Neural cell (in vitro differentiated cells): Measurements from ENCODE around the gene AMPH. TPM values are rescaled to one million over a fixed set of nuclear protein-coding genes. Genes with fewer than 3 reads are reported as not detected.
"Not testable (repeated sequence)": the region's sequence is repeated elsewhere in the genome, so short reads cannot be mapped to it uniquely, and the experiment has no call there.

ENCODE experiments used
- H2AFZ ChIP-seq: fragments of 200-600, 300-800 bp; sonication (generic), shearing (Covaris generic); 2 replicates; pipeline ENCODE4 v1.6.0; 2014; ENCODE audit warnings: low read depth, mild to moderate bottlenecking, antibody characterized with exemption, low read length, moderate library complexity
- H3F3A ChIP-seq: fragments of 200-600 bp; shearing (Covaris generic); 2 replicates; pipeline ENCODE4 v1.6.1; 2016; ENCODE audit warnings: mild to moderate bottlenecking, moderate library complexity, mixed read lengths, antibody characterized with exemption, low read length; ENCODE audit not compliant: insufficient read depth, poor library complexity, severe bottlenecking
- H3K27ac ChIP-seq: fragments of 200-600, 300-800 bp; sonication (generic), shearing (Covaris generic); 2 replicates; pipeline ENCODE4 v1.5.1; 2014; ENCODE audit warnings: mild to moderate bottlenecking, low read length, moderate library complexity
- H3K27me3 ChIP-seq: fragments of 300-800, 200-600 bp; sonication (generic), shearing (Covaris generic); 2 replicates; pipeline ENCODE4 v1.6.0; 2014; ENCODE audit warnings: mild to moderate bottlenecking, low read depth, low read length, moderate library complexity; ENCODE audit not compliant: insufficient read depth
- H3K36me3 ChIP-seq: fragments of 300-800, 200-600 bp; sonication (generic), shearing (Covaris generic); 2 replicates; pipeline ENCODE4 v1.5.1; 2014; ENCODE audit warnings: mild to moderate bottlenecking, antibody characterized with exemption, low read length, moderate library complexity; ENCODE audit not compliant: insufficient read depth
- H3K4me2 ChIP-seq: fragments of 300-800, 200-600 bp; sonication (generic), shearing (Covaris generic); 2 replicates; pipeline ENCODE4 v1.6.0; 2014; ENCODE audit warnings: mild to moderate bottlenecking, low read length
- H3K4me3 ChIP-seq: fragments of 300-800, 200-600 bp; sonication (generic), shearing (Covaris generic); 2 replicates; pipeline ENCODE4 v1.5.1; 2014; ENCODE audit warnings: mild to moderate bottlenecking, low read length, moderate library complexity
- H3K79me2 ChIP-seq: fragments of 200-600 bp; shearing (Covaris generic); replicated peaks from 2 replicates; pipeline ENCODE4 v1.6.0; 2014; ENCODE audit warnings: mild to moderate bottlenecking, low read length, moderate library complexity; ENCODE audit not compliant: insufficient read depth
- H3K9ac ChIP-seq: fragments of 300-800, 200-600 bp; sonication (generic), shearing (Covaris generic); 2 replicates; pipeline ENCODE4 v1.6.1; 2016; ENCODE audit warnings: mild to moderate bottlenecking, low read length, mixed read lengths
- H3K9me2 ChIP-seq: fragments of 200-600 bp; shearing (Covaris generic); 2 replicates; pipeline ENCODE4 v1.6.1; 2016; ENCODE audit warnings: mild to moderate bottlenecking, low read length, mixed read lengths; ENCODE audit not compliant: insufficient read depth
- H3K9me3 ChIP-seq: fragments of 200-600, 300-800 bp; sonication (generic), shearing (Covaris generic); 2 replicates; pipeline ENCODE4 v1.6.1; 2016; ENCODE audit warnings: mild to moderate bottlenecking, mixed run types, low read length, moderate library complexity, mixed read lengths
- H4K20me1 ChIP-seq: fragments of 200-600 bp; shearing (Covaris generic); 2 replicates; pipeline ENCODE4 v1.6.1; 2016; ENCODE audit warnings: mild to moderate bottlenecking, mixed run types; ENCODE audit not compliant: insufficient read depth
- CTCF ChIP-seq: fragments of 450-650 bp; IDR thresholded peaks from 2 replicates; pipeline ENCODE4 v1.5.1; 2014; ENCODE audit warnings: antibody characterized with exemption, mild to moderate bottlenecking, moderate library complexity; ENCODE audit not compliant: poor library complexity, severe bottlenecking
- EP300 ChIP-seq: fragments of 450-650 bp; conservative IDR thresholded peaks from 2 replicates; pipeline ENCODE4 v1.6.1; 2014; ENCODE audit warnings: antibody characterized with exemption, mild to moderate bottlenecking, moderate library complexity; ENCODE audit not compliant: poor library complexity, severe bottlenecking
- EZH2 ChIP-seq: fragments of 200-600, 300-800 bp; shearing (Covaris generic), sonication (generic); IDR thresholded peaks from 2 replicates; pipeline ENCODE4 v1.6.1; 2014; ENCODE audit warnings: antibody characterized with exemption, low read length, borderline replicate concordance, mild to moderate bottlenecking; ENCODE audit not compliant: insufficient read depth, poor library complexity, severe bottlenecking
- MXI1 ChIP-seq: fragments of 450-650 bp; conservative IDR thresholded peaks from 2 replicates; pipeline ENCODE4 v1.6.1; 2014; ENCODE audit warnings: antibody characterized with exemption, mild to moderate bottlenecking; ENCODE audit not compliant: poor library complexity, severe bottlenecking
- POLR2AphosphoS5 ChIP-seq: IDR thresholded peaks from 2 replicates; pipeline ENCODE4 v1.6.1; 2012
- RAD21 ChIP-seq: fragments of 450-650 bp; conservative IDR thresholded peaks from 2 replicates; pipeline ENCODE4 v1.6.1; 2014; ENCODE audit warnings: antibody characterized with exemption, mild to moderate bottlenecking, moderate library complexity
- REST ChIP-seq: IDR thresholded peaks from 2 replicates; pipeline ENCODE4 v1.6.1; 2012; ENCODE audit warnings: borderline replicate concordance
- SMC3 ChIP-seq: fragments of 450-650 bp; conservative IDR thresholded peaks from 2 replicates; pipeline ENCODE4 v1.6.1; 2014; ENCODE audit warnings: antibody characterized with exemption, mild to moderate bottlenecking, moderate library complexity; ENCODE audit not compliant: poor library complexity
- TAF1 ChIP-seq: IDR thresholded peaks from 2 replicates; pipeline ENCODE4 v1.6.1; 2012; ENCODE audit warnings: low read depth
- polyA plus RNA-seq: library from polyadenylated mRNA; depleted of rRNA; stranded (reverse); fragments of >200 nt; gene quantifications from 2 replicates; pipeline ENCODE4 v1.2.3, GENCODE V29; 2014

The AMPH gene
- polyA plus RNA-seq, 1 donor from 2014 or later, result 33.7 TPM

- no peak for TF ChIP-seq MXI1
Observed at GRCh38 chr7:38574086-38574485, 57.1 kb downstream of the AMPH start (continued).

GRCh38 chr7:38571620-38572019 is 59.6 kb downstream of the AMPH start:
- H3K79me2 ChIP-seq, H3K27ac ChIP-seq, H3K9me3 ChIP-seq, H3K36me3 ChIP-seq, H3K4me2 ChIP-seq, H2AFZ ChIP-seq, H3K9ac ChIP-seq, H3K27me3 ChIP-seq, H3K4me3 ChIP-seq, H4K20me1 ChIP-seq, H3K9me2 ChIP-seq, H3F3A ChIP-seq: not testable (repeated sequence)

- TF ChIP-seq POLR2AphosphoS5 (no peak), REST (no peak), MXI1 (no peak), EP300 (no peak), CTCF (no peak), RAD21 (no peak), SMC3 (no peak), TAF1 (no peak), EZH2 (no peak)
- Histone ChIP-seq H3K27ac (no peak overlapping the region), H3K36me3 (no peaks in the 10 kb centered on the region), H3K4me2 (no peak overlapping the region), H3K79me2 (no peaks in the 10 kb centered on the region), H3F3A (no peaks in the 10 kb centered on the region), H4K20me1 (no peaks in the 10 kb centered on the region), H3K4me3 (no peak overlapping the region), H3K9me2 (no peaks in the 10 kb centered on the region), H2AFZ (no peak overlapping the region), H3K27me3 (no peaks in the 10 kb centered on the region), H3K9me3 (no peaks in the 10 kb centered on the region), H3K9ac (no peak overlapping the region)
Observed at GRCh38 chr7:38568497-38568896, 62.7 kb downstream of the AMPH start.
